ENCODE measurements around the gene NLRP5. TPM values are rescaled to one million over a fixed set of nuclear protein-coding genes. Genes with fewer than 3 reads are reported as not detected.

The NLRP5 gene
- total RNA-seq, 1 experiment from 2014 or later = not detected

DNA sequence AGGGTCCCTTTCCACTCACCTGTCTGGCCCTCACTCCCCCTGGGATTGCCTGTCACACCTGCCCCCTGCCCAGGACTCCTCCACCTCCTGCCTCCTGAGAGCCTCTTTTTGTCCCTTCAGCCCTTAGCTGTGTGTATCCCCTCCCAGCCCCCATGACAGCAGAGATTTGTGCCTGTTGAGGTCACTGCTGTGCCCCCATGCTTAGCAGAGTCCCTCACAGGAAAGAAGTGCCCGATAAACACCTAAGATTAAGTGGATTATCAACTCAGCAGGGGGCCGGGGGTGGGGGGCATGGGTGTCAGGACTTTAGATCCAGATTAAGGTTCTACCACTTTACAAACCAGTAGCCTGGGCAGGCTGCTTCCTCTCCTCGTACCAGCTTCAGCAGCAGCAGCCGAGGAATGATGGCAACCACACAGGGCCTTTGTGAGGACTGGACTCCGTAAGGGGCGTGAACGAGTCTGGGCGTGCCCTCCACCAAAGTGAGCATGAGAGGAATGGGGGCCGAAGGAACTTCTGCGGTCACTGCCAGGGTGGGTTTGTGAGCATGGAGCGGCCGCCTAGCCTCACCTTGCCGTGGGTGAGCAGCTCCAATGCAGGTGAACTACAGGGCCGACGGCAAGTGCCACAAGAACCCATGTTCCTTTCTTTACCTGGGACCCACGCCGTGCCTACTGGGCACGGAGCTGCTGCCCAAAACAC lies 98.4 kb downstream of the NLRP5 start:
- no peak for ATAC-seq
- H3K4me3 ChIP-seq (ENCODE audit: low read depth in 2 of 2, low read length in 2 of 2) = no peak overlapping the region

DNA sequence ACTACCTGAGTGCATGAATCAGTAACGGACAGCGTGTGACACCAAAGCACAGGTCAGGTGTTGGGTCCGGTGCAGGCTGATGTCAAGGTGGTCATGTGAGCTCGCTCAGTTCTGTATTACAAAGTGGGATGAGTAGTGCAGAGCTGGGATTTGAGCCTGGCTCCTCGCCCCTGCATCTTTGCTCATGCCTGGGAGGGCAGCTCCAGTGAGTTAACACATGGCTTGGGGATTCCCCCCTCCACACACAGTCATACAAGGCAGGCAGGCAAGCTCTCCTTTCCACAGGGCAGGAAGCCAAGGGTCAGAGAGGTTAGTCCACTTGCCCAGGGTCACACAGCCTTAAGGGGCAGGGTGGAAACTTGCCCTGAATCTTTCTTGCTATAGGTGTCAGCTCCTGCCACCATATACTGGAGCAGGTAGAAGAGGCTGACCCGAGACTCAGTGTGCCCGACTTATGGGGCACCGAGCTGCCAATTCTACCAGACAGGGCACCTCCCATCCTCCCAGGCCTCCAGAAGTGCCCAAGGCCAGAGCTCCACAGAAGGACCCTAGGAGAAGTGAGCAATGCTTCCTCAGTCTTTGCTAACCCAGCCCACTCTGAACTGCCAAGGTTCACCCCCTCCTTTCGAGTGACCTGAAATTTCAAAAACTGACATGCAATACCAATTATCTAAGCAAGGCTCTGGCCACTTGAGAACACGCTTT lies 99.1 kb downstream of the NLRP5 start:
- Histone ChIP-seq H3K36me3 (ENCODE audit: control insufficient read depth, insufficient read depth, low read length) (no peaks in the 10 kb centered on the region), H3K27ac (ENCODE audit: low read length) (no peak overlapping the region), H3K4me3 (ENCODE audit: low read depth in 2 of 2, low read length in 2 of 2) (no peak overlapping the region), H3K27me3 (ENCODE audit: control insufficient read depth, insufficient read depth, low read length) (no peaks in the 10 kb centered on the region), H3K9me3 (ENCODE audit: control insufficient read depth, insufficient read depth, low read depth, low read length) (no peaks in the 10 kb centered on the region), H3K4me1 (ENCODE audit: control insufficient read depth, insufficient read depth, low read length) (peaks cover 19% of the 10 kb centered on the region)
- DNase-seq (ENCODE audit: low read depth, low spot score) (no peak), ATAC-seq (0 out of 2 replicates have a peak, but pooled peaks have one; percentile 9)
- in situ Hi-C loops (cut with HindIII; ENCODE audit: low pct_unique_long_range_greater_than_20kb, low sequenced_read_pairs) = no loop called here
- intact Hi-C loops (cut with micrococcal nuclease; ENCODE audit: unreplicated experiment) = no loop called here
- TF ChIP-seq, protein P1, sequence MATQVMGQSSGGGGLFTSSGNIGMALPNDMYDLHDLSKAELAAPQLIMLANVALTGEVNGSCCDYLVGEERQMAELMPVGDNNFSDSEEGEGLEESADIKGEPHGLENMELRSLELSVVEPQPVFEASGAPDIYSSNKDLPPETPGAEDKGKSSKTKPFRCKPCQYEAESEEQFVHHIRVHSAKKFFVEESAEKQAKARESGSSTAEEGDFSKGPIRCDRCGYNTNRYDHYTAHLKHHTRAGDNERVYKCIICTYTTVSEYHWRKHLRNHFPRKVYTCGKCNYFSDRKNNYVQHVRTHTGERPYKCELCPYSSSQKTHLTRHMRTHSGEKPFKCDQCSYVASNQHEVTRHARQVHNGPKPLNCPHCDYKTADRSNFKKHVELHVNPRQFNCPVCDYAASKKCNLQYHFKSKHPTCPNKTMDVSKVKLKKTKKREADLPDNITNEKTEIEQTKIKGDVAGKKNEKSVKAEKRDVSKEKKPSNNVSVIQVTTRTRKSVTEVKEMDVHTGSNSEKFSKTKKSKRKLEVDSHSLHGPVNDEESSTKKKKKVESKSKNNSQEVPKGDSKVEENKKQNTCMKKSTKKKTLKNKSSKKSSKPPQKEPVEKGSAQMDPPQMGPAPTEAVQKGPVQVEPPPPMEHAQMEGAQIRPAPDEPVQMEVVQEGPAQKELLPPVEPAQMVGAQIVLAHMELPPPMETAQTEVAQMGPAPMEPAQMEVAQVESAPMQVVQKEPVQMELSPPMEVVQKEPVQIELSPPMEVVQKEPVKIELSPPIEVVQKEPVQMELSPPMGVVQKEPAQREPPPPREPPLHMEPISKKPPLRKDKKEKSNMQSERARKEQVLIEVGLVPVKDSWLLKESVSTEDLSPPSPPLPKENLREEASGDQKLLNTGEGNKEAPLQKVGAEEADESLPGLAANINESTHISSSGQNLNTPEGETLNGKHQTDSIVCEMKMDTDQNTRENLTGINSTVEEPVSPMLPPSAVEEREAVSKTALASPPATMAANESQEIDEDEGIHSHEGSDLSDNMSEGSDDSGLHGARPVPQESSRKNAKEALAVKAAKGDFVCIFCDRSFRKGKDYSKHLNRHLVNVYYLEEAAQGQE (IDR thresholded peaks at IDR 0.05; ENCODE audit: insufficient read depth in 1 of 2, low read depth in 2 of 2, low read length in 1 of 2) = no peak
- TF ChIP-seq, protein P2, sequence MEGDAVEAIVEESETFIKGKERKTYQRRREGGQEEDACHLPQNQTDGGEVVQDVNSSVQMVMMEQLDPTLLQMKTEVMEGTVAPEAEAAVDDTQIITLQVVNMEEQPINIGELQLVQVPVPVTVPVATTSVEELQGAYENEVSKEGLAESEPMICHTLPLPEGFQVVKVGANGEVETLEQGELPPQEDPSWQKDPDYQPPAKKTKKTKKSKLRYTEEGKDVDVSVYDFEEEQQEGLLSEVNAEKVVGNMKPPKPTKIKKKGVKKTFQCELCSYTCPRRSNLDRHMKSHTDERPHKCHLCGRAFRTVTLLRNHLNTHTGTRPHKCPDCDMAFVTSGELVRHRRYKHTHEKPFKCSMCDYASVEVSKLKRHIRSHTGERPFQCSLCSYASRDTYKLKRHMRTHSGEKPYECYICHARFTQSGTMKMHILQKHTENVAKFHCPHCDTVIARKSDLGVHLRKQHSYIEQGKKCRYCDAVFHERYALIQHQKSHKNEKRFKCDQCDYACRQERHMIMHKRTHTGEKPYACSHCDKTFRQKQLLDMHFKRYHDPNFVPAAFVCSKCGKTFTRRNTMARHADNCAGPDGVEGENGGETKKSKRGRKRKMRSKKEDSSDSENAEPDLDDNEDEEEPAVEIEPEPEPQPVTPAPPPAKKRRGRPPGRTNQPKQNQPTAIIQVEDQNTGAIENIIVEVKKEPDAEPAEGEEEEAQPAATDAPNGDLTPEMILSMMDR (IDR thresholded peaks at IDR 0.05) = no peak
- TF ChIP-seq TCF7L2 (IDR thresholded peaks at IDR 0.05; ENCODE audit: low read depth, low read length) (no peak), POLR2AphosphoS5 (IDR thresholded peaks at IDR 0.05; ENCODE audit: low read depth, low read length) (no peak), SIN3A (IDR thresholded peaks at IDR 0.05; ENCODE audit: borderline replicate concordance, insufficient read depth, low read depth, low read length) (no peak)
- BruUV-seq (replicated peaks) = no TSS peak
- ChIA-PET POLR2A (interaction anchor here (0.6 kb wide), 1 partner anchor 168 kb away, joined by 3 read pairs; no protein-coding TSS in a partner anchor), CTCF (interaction anchor here (0.6 kb wide), 1 partner anchor 650 kb away, joined by 4 read pairs; no protein-coding TSS in a partner anchor)

More for the DNA sequence above, 98.4 kb downstream of the NLRP5 start:
- Histone ChIP-seq H3K9me3 (ENCODE audit: control insufficient read depth, insufficient read depth, low read depth, low read length) (no peaks in the 10 kb centered on the region), H3K27ac (ENCODE audit: low read length) (no peak overlapping the region), H3K4me1 (ENCODE audit: control insufficient read depth, insufficient read depth, low read length) (peaks cover 17% of the 10 kb centered on the region), H3K27me3 (ENCODE audit: control insufficient read depth, insufficient read depth, low read length) (no peaks in the 10 kb centered on the region), H3K36me3 (ENCODE audit: control insufficient read depth, insufficient read depth, low read length) (no peaks in the 10 kb centered on the region)
- TF ChIP-seq SIN3A (IDR thresholded peaks at IDR 0.05; ENCODE audit: borderline replicate concordance, insufficient read depth, low read depth, low read length) (no peak), POLR2AphosphoS5 (IDR thresholded peaks at IDR 0.05; ENCODE audit: low read depth, low read length) (peak; percentile 1; the same call in 1 of the 2 replicates)
- TF ChIP-seq, protein P1 (IDR thresholded peaks at IDR 0.05; ENCODE audit: insufficient read depth in 1 of 2, low read depth in 2 of 2, low read length in 1 of 2) = 0 out of 4 replicates have a peak, but pooled peaks of 1 of the 2 experiments have one; percentile 7
- intact Hi-C loops (cut with micrococcal nuclease; ENCODE audit: unreplicated experiment) (no loop called here), in situ Hi-C loops (cut with HindIII; ENCODE audit: low pct_unique_long_range_greater_than_20kb, low sequenced_read_pairs) (no loop called here)
- no TSS peak for BruUV-seq (replicated peaks)
- POLR2A ChIA-PET = no interaction called here
- DNase-seq (ENCODE audit: low read depth, low spot score) = no peak
- CTCF ChIA-PET = interaction anchor here (0.6 kb wide), 1 partner anchor 650 kb away, joined by 4 read pairs; no protein-coding TSS in a partner anchor
